ENCODE data around the gene C22orf39.

C22orf39 gene

DNA sequence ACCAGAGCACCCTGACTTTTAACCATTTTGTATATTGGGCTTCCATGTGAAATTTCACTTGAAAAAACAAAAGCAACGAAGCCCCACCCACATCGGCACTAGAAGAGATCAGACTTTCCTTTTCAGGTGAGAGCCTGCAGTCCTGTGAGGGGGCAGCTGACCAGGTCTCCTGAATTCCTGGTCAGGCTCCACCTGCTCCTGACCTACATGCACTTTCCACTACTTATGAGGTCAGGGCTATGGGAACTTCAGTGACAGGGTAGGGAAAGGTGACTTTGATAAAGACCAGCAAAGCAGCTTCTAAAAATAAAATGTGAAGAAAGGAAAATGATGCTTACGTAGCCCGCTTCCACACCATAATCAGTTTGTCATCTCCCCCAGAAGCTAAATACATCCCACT is 40.7 kb downstream of the C22orf39 start:
- TF ChIP-seq, protein P1, sequence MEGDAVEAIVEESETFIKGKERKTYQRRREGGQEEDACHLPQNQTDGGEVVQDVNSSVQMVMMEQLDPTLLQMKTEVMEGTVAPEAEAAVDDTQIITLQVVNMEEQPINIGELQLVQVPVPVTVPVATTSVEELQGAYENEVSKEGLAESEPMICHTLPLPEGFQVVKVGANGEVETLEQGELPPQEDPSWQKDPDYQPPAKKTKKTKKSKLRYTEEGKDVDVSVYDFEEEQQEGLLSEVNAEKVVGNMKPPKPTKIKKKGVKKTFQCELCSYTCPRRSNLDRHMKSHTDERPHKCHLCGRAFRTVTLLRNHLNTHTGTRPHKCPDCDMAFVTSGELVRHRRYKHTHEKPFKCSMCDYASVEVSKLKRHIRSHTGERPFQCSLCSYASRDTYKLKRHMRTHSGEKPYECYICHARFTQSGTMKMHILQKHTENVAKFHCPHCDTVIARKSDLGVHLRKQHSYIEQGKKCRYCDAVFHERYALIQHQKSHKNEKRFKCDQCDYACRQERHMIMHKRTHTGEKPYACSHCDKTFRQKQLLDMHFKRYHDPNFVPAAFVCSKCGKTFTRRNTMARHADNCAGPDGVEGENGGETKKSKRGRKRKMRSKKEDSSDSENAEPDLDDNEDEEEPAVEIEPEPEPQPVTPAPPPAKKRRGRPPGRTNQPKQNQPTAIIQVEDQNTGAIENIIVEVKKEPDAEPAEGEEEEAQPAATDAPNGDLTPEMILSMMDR (IDR thresholded peaks at IDR 0.05; ENCODE audit: control insufficient read depth, insufficient read depth, low read depth, low read length, missing control alignments): no peak
- no peak for DNase-seq (ENCODE audit: low read depth)
- H3K4me3 ChIP-seq (ENCODE audit: control insufficient read depth, low read depth, low read length): no peak overlapping the region

DNA sequence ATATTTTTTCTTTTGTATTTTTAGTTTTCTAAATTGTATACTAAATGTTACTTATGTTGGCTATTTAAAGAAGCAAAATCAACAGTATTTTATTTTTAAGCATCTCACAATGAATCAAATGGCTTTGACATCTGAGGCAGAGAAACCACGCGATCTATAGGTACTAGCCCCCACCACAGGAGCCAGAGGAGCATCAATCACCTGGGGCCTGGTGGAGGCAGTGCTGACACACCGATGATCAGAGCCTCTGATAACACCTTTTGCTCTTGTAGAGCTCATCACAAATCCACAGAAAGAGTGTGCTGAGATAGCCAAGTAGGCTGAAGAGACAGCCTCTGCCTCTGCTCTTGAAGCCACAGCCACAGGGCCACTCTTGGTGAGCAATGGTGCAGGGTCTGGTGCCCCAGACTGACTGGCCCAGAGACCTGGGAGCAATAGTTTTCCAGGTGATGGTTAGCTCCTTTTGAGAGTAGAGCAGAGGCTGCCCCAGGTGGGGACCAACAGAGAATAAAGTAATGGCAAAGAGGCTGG is 41.2 kb downstream of the C22orf39 start:
- TF ChIP-seq, protein P1 (IDR thresholded peaks at IDR 0.05; ENCODE audit: control insufficient read depth, insufficient read depth, low read depth, low read length, missing control alignments): no peak
- DNase-seq (ENCODE audit: low read depth): no peak
- no peak overlapping the region for H3K4me3 ChIP-seq (ENCODE audit: control insufficient read depth, low read depth, low read length)

DNA sequence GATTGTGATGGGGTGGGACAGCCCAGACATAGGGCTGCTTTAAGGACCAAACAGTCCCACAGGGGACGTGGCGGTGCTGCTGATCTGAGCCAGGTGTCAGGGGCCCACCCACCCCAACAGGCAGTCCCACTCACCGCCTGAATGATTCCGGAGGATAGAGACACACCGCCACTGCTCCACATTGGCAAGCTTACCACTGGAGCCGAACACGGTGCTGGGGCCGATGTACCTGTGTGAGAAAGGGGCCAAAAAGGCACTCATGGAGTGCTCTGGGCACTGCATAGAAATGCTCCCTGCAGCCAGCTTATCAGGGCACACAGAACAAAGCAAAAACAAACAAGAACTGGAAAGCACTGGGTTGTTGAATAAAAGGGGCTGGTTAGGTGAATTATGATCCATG is 41.9 kb downstream of the C22orf39 start:
- DNase-seq (ENCODE audit: low read depth): no peak
- no peak overlapping the region for H3K4me3 ChIP-seq (ENCODE audit: control insufficient read depth, low read depth, low read length)
- TF ChIP-seq, protein P1 (IDR thresholded peaks at IDR 0.05; ENCODE audit: control insufficient read depth, insufficient read depth, low read depth, low read length, missing control alignments): no peak

DNA sequence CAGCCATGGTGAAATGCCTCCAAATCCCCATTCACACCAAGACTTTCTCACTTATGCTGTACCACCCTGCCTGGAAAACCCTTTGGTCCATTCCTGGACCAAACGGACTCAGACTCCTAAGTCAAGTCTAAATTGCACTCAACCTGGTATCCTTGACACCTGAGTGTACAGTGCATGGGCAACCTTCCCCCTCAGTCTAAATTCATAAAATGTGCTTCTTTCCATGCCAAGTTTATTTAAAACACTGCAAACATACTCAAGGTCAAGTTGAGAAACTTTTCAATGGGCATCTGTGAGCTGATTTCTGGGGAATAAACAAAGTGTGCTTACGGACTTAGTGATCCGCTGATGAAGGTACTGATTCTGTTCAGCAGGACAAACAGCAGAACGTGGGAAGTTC is 42.4 kb downstream of the C22orf39 start:
- DNase-seq (ENCODE audit: low read depth): no peak
- no peak overlapping the region for H3K4me3 ChIP-seq (ENCODE audit: control insufficient read depth, low read depth, low read length)
- TF ChIP-seq, protein P1 (IDR thresholded peaks at IDR 0.05; ENCODE audit: control insufficient read depth, insufficient read depth, low read depth, low read length, missing control alignments): no peak

DNA sequence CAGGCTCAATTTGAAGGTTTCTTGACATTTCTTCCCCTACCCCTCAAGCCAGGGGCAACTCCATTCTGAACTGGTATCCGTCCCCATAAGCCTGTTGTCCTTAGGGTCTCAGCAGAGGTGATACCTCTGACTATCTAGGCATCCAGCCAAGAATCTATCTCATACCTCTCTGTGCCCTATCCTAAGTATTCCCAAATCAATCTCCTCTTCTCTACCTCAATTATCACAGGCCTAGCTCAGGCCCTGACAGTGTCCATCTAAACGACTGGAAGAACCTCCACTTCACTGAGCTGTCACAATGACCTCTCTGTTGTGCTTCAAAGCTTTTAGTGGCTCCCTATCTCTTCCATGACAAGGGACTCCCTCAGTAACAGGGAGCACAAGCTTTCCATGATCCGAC is 42.8 kb downstream of the C22orf39 start:
- H3K4me3 ChIP-seq (ENCODE audit: control insufficient read depth, low read depth, low read length): no peak overlapping the region
- no peak for DNase-seq (ENCODE audit: low read depth)
- TF ChIP-seq, protein P1 (IDR thresholded peaks at IDR 0.05; ENCODE audit: control insufficient read depth, insufficient read depth, low read depth, low read length, missing control alignments): no peak

DNA sequence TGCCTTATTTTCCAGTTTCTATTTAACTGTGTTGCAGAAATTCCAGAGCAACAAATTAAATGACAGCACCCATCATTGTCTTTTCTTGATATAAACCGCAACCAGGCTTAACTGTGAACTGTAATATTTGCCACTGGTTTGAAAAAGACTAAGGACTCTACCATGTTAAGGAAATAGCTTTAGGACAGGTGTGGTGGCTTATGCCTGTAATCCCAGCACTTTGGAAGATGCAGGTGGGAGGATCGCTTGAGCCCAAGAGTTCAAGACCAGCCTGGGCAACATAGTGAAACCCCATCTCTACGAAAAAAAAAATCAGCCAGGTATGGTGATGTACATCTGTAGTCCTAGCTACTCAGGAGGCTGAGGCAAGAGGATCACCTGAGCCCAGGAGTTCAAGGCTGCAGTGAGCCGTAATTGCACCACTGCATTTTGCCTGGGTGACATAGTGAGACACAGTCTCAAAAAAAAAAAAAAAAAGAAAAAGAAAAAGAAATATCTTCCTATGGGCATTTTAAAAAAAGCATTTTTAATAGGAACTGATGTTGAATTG is 44.8 kb downstream of the C22orf39 start:
- DNase-seq (ENCODE audit: low read depth): no peak
- H3K4me3 ChIP-seq (ENCODE audit: control insufficient read depth, low read depth, low read length): no peak overlapping the region
- TF ChIP-seq, protein P1 (IDR thresholded peaks at IDR 0.05; ENCODE audit: control insufficient read depth, insufficient read depth, low read depth, low read length, missing control alignments): no peak
